Measurements from ENCODE around the gene TMEM255A. TPM values are rescaled to one million over a fixed set of nuclear protein-coding genes. Genes with fewer than 3 reads are reported as not detected.

TMEM255A gene
- total and polyA plus RNA-seq, 2 experiments from 2014 or later: 0.21 to 0.28 TPM

DNA sequence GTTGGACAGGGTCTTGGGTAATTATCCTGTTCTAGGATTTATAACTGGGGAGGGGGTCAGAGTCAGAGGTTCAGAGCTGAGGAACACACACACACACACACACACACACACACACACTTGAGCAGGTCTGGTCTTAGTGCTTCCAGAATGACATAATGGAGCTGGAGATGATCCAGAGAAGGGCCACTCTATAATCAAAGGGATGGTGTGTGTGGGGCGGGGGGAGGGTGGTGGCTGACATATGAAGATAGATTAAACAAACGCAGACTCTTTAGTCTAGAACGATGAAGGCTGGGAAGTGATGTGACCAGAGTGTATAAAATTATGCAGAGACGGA lies 434 bp upstream of the TMEM255A start:
- Histone ChIP-seq H3K9me2 (ENCODE audit: insufficient read depth) (no peaks in the 10 kb centered on the region), H2AFZ (no peak overlapping the region), H3K79me2 (replicated peaks; ENCODE audit: insufficient read depth) (no peaks in the 10 kb centered on the region), H3K4me3 (peak overlapping the region; percentile 60), H3F3A (replicated peaks; ENCODE audit: low read depth) (no peaks in the 10 kb centered on the region), H3K4me2 (peak overlapping the region; percentile 80), H3K27me3 (ENCODE audit: insufficient read depth) (peaks cover 89% of the 10 kb centered on the region), H4K20me1 (replicated peaks; ENCODE audit: insufficient read depth) (no peaks in the 10 kb centered on the region), H3K27ac (ENCODE audit: low read depth) (no peak overlapping the region), H3K36me3 (ENCODE audit: insufficient read depth) (no peaks in the 10 kb centered on the region), H3K4me1 (ENCODE audit: insufficient read depth) (peaks cover 17% of the 10 kb centered on the region; the same call in 1 of the 2 replicates)
- H3K4me1 Mint-ChIP-seq: peaks cover 23% of the 10 kb centered on the region
- no peak overlapping the region for H3K27ac Mint-ChIP-seq
- no peaks in the 10 kb centered on the region for H3K36me3 Mint-ChIP-seq (ENCODE audit: low read depth)
- ATAC-seq (no peak), DNase-seq (ENCODE audit: low spot score) (no peak)
- peak overlapping the region; percentile 81; the same call in 2 of the 3 replicates for H3K4me3 Mint-ChIP-seq
- peaks cover 58% of the 10 kb centered on the region for H3K27me3 Mint-ChIP-seq (ENCODE audit: insufficient read depth, low read depth, poor library complexity)
- no peaks in the 10 kb centered on the region for H3K9me3 Mint-ChIP-seq
- TF ChIP-seq, protein P1, sequence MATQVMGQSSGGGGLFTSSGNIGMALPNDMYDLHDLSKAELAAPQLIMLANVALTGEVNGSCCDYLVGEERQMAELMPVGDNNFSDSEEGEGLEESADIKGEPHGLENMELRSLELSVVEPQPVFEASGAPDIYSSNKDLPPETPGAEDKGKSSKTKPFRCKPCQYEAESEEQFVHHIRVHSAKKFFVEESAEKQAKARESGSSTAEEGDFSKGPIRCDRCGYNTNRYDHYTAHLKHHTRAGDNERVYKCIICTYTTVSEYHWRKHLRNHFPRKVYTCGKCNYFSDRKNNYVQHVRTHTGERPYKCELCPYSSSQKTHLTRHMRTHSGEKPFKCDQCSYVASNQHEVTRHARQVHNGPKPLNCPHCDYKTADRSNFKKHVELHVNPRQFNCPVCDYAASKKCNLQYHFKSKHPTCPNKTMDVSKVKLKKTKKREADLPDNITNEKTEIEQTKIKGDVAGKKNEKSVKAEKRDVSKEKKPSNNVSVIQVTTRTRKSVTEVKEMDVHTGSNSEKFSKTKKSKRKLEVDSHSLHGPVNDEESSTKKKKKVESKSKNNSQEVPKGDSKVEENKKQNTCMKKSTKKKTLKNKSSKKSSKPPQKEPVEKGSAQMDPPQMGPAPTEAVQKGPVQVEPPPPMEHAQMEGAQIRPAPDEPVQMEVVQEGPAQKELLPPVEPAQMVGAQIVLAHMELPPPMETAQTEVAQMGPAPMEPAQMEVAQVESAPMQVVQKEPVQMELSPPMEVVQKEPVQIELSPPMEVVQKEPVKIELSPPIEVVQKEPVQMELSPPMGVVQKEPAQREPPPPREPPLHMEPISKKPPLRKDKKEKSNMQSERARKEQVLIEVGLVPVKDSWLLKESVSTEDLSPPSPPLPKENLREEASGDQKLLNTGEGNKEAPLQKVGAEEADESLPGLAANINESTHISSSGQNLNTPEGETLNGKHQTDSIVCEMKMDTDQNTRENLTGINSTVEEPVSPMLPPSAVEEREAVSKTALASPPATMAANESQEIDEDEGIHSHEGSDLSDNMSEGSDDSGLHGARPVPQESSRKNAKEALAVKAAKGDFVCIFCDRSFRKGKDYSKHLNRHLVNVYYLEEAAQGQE (IDR thresholded peaks at IDR 0.05; ENCODE audit: unreplicated experiment): no peak
- no peak for TF ChIP-seq NANOG (IDR thresholded peaks at IDR 0.05; ENCODE audit: borderline replicate concordance)
- TF ChIP-seq EZH2phosphoT487 (IDR thresholded peaks at IDR 0.05; ENCODE audit: unreplicated experiment): no peak
- TF ChIP-seq ZNF114 (CRISPR knock-in tag; IDR thresholded peaks at IDR 0.05): no peak
- TF ChIP-seq ZNF331 (CRISPR knock-in tag; IDR thresholded peaks at IDR 0.05; ENCODE audit: low read depth): no peak
- TF ChIP-seq, protein P2, sequence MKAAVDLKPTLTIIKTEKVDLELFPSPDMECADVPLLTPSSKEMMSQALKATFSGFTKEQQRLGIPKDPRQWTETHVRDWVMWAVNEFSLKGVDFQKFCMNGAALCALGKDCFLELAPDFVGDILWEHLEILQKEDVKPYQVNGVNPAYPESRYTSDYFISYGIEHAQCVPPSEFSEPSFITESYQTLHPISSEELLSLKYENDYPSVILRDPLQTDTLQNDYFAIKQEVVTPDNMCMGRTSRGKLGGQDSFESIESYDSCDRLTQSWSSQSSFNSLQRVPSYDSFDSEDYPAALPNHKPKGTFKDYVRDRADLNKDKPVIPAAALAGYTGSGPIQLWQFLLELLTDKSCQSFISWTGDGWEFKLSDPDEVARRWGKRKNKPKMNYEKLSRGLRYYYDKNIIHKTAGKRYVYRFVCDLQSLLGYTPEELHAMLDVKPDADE (IDR thresholded peaks at IDR 0.05): no peak

DNA sequence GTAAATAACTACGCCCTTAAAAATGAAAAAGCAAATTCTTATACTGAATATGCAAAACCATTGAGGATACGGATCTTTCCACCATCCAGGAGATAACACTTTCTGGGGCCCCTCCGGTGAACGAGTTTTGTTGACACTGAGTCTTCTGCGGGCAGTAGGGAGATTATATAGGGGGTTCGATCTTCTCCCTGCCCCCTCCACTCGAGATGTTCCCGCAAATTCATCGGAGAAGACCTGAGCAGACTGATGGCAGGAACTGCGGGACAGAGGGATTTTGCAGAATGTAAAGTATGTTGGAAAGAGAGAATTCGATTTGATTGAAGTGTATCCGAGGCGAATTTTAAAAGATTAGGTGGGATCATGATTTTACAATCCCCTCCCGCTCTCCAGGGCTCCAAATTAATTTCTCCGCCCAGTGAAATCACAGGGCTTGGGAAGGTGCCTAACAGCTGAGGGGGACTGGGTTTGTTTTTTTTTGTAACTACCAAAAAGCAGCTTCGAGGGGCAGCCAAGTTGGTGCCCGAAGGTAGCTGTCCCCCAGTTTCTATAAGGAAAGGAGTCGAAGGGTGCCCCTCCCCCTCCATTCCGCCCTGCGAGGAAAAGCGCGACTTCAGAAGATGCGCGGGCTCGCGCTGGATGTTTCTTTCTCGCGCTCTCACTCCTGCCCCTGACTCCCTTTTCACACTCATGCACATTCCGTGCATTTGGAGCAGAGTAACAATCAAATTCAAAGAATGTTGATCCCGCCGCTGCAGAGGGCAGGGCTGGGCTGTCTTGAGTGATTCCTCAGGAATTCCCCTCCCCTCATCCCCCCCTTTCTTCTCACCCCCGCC lies 1.2 kb downstream of the TMEM255A start:
- Mint-ChIP-seq H3K4me3 (peak overlapping the region; percentile 81), H3K36me3 (ENCODE audit: low read depth) (no peaks in the 10 kb centered on the region), H3K9me3 (no peaks in the 10 kb centered on the region), H3K27ac (no peak overlapping the region; the same call in 1 of the 2 replicates), H3K4me1 (peaks cover 35% of the 10 kb centered on the region), H3K27me3 (ENCODE audit: insufficient read depth, low read depth, poor library complexity) (peaks cover 60% of the 10 kb centered on the region)
- no peaks in the 10 kb centered on the region for H3K9me2 ChIP-seq (ENCODE audit: insufficient read depth)
- H3K36me3 ChIP-seq (ENCODE audit: insufficient read depth): no peaks in the 10 kb centered on the region
- peak overlapping the region; percentile 59 for H3K4me3 ChIP-seq
- H4K20me1 ChIP-seq (replicated peaks; ENCODE audit: insufficient read depth): no peaks in the 10 kb centered on the region
- peak overlapping the region; percentile 93 for H3K4me2 ChIP-seq
- DNase-seq (ENCODE audit: low spot score): peak; percentile 49
- no peak overlapping the region for H3K27ac ChIP-seq (ENCODE audit: low read depth)
- H3F3A ChIP-seq (replicated peaks; ENCODE audit: low read depth): no peaks in the 10 kb centered on the region
- H3K4me1 ChIP-seq (ENCODE audit: insufficient read depth): peaks cover 28% of the 10 kb centered on the region
- peaks cover 98% of the 10 kb centered on the region for H3K27me3 ChIP-seq (ENCODE audit: insufficient read depth)
- no peak overlapping the region for H2AFZ ChIP-seq
- no peaks in the 10 kb centered on the region for H3K79me2 ChIP-seq (replicated peaks; ENCODE audit: insufficient read depth)
- ATAC-seq: no peak
- TF ChIP-seq, protein P1 (IDR thresholded peaks at IDR 0.05; ENCODE audit: unreplicated experiment): no peak
- TF ChIP-seq STAT1 (IDR thresholded peaks at IDR 0.05; ENCODE audit: unreplicated experiment): no peak
